ENCODE data around the gene CCDC91. TPM values are rescaled to one million over a fixed set of nuclear protein-coding genes. Genes with fewer than 3 reads are reported as not detected.

Gene CCDC91
- total RNA-seq, 1 experiment from 2014 or later: 26.8 TPM

DNA sequence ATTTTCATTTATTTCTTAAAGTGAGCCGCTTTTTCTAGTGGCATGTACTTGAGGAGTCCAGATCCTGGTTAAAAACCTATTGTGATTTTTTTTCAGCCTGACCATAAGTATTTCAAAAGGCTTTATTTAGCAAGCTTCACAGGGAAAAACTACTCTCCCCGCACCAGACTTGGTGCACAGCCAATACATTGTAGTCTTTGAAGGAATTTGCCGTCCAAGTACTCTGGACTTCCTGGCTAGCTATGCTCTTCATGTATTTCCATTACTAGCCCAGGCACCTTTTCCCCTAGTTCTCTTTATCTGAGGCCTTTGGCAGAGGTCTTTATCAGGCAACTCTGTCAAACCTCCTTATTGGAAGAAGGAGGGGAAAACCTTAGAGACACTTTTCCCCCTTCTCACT is 234.7 kb downstream of the CCDC91 start:
- intact Hi-C loops (cut with micrococcal nuclease; ENCODE audit: unreplicated experiment): no loop called here
- CTCF ChIA-PET: no interaction called here
- no peak overlapping the region for H3K4me3 ChIP-seq (ENCODE audit: low read depth, low read length, poor library complexity, severe bottlenecking)
- no peaks in the 10 kb centered on the region for H3K36me3 ChIP-seq (ENCODE audit: insufficient read depth, low read length, poor library complexity, severe bottlenecking)
- no TSS peak for BruUV-seq (replicated peaks)
- no peaks in the 10 kb centered on the region for H3K9me3 ChIP-seq (ENCODE audit: low read depth, low read length, poor library complexity, severe bottlenecking)
- TF ChIP-seq EZH2 (IDR thresholded peaks at IDR 0.05; ENCODE audit: borderline replicate concordance, low read depth, low read length, poor library complexity, severe bottlenecking): no peak
- TF ChIP-seq, protein P1, sequence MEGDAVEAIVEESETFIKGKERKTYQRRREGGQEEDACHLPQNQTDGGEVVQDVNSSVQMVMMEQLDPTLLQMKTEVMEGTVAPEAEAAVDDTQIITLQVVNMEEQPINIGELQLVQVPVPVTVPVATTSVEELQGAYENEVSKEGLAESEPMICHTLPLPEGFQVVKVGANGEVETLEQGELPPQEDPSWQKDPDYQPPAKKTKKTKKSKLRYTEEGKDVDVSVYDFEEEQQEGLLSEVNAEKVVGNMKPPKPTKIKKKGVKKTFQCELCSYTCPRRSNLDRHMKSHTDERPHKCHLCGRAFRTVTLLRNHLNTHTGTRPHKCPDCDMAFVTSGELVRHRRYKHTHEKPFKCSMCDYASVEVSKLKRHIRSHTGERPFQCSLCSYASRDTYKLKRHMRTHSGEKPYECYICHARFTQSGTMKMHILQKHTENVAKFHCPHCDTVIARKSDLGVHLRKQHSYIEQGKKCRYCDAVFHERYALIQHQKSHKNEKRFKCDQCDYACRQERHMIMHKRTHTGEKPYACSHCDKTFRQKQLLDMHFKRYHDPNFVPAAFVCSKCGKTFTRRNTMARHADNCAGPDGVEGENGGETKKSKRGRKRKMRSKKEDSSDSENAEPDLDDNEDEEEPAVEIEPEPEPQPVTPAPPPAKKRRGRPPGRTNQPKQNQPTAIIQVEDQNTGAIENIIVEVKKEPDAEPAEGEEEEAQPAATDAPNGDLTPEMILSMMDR (conservative IDR thresholded peaks at IDR 0.05; ENCODE audit: low read depth, low read length): no peak
- no peak for DNase-seq (ENCODE audit: low spot score)
- H3K27me3 ChIP-seq (replicated peaks; ENCODE audit: insufficient read depth, low read depth, low read length, poor library complexity): no peaks in the 10 kb centered on the region
- no peaks in the 10 kb centered on the region for H3K4me1 ChIP-seq (ENCODE audit: insufficient read depth, low read length, poor library complexity, severe bottlenecking)
- no peak overlapping the region for H3K27ac ChIP-seq (ENCODE audit: low read depth, low read length, poor library complexity, severe bottlenecking)
- POLR2A ChIA-PET (ENCODE audit: low non-redundant PET): no interaction called here

DNA sequence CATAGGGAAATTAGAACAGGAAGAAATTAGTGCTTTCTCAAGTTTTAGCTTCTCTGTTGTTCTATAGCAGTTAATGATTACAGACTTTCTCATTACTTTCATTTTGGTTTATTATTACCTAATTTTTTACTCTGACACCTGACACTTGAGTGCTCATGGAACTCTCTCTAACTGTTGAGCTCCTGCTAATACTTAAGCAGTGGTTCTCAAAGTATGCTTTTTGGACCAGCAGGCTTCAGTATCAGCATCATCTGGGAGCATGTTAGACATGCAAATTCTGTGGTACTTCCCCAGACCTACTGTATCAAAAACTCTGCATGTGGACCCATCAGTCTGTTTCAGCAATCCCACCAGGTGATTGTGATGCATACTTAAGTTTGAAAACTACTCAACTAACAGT is 235.3 kb downstream of the CCDC91 start:
- Histone ChIP-seq H3K9me3 (ENCODE audit: low read depth, low read length, poor library complexity, severe bottlenecking) (no peaks in the 10 kb centered on the region), H3K27me3 (replicated peaks; ENCODE audit: insufficient read depth, low read depth, low read length, poor library complexity) (no peaks in the 10 kb centered on the region), H3K4me3 (ENCODE audit: low read depth, low read length, poor library complexity, severe bottlenecking) (no peak overlapping the region), H3K4me1 (ENCODE audit: insufficient read depth, low read length, poor library complexity, severe bottlenecking) (no peaks in the 10 kb centered on the region), H3K27ac (ENCODE audit: low read depth, low read length, poor library complexity, severe bottlenecking) (no peak overlapping the region), H3K36me3 (ENCODE audit: insufficient read depth, low read length, poor library complexity, severe bottlenecking) (no peaks in the 10 kb centered on the region)
- ChIA-PET POLR2A (ENCODE audit: low non-redundant PET) (no interaction called here), CTCF (no interaction called here)
- intact Hi-C loops (cut with micrococcal nuclease; ENCODE audit: unreplicated experiment): no loop called here
- no TSS peak for BruUV-seq (replicated peaks)
- no peak for DNase-seq (ENCODE audit: low spot score)
- TF ChIP-seq, protein P1 (conservative IDR thresholded peaks at IDR 0.05; ENCODE audit: low read depth, low read length): no peak
- TF ChIP-seq EZH2 (IDR thresholded peaks at IDR 0.05; ENCODE audit: borderline replicate concordance, low read depth, low read length, poor library complexity, severe bottlenecking): no peak

DNA sequence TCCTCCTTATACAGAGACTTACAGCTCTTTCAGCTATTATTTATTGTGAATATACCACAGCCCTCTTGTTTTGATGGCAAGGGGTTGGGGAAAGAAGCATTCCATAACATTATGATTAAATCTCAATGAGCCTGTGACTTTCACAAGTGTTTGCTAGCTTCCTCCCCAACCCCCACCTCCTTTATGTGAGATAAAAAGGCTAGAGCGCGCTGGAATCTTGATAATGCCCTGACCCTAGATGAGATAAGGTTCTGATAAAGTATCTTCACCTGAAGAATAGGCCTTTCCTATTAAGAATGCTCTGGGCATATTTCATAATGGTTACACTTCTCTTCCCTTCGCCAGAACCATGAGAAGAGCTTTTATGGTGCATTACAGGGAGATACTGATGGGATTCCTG is 236.8 kb downstream of the CCDC91 start:
- H3K4me3 ChIP-seq (ENCODE audit: low read depth, low read length, poor library complexity, severe bottlenecking): no peak overlapping the region
- CTCF ChIA-PET: no interaction called here

More for the DNA sequence above, 236.8 kb downstream of the CCDC91 start:
- intact Hi-C loops (cut with micrococcal nuclease; ENCODE audit: unreplicated experiment): no loop called here
- POLR2A ChIA-PET (ENCODE audit: low non-redundant PET): no interaction called here
- DNase-seq (ENCODE audit: low spot score): no peak
- BruUV-seq (replicated peaks): no TSS peak
- Histone ChIP-seq H3K36me3 (ENCODE audit: insufficient read depth, low read length, poor library complexity, severe bottlenecking) (no peaks in the 10 kb centered on the region), H3K27me3 (replicated peaks; ENCODE audit: insufficient read depth, low read depth, low read length, poor library complexity) (no peaks in the 10 kb centered on the region), H3K27ac (ENCODE audit: low read depth, low read length, poor library complexity, severe bottlenecking) (no peak overlapping the region), H3K4me1 (ENCODE audit: insufficient read depth, low read length, poor library complexity, severe bottlenecking) (no peaks in the 10 kb centered on the region), H3K9me3 (ENCODE audit: low read depth, low read length, poor library complexity, severe bottlenecking) (no peaks in the 10 kb centered on the region)
- TF ChIP-seq, protein P1 (conservative IDR thresholded peaks at IDR 0.05; ENCODE audit: low read depth, low read length): no peak
- TF ChIP-seq EZH2 (IDR thresholded peaks at IDR 0.05; ENCODE audit: borderline replicate concordance, low read depth, low read length, poor library complexity, severe bottlenecking): no peak

All from A673 (cell line).